Gastroesophageal sphincter (tissue), 4 donors: ENCODE results near the gene OTOGL. TPM values are rescaled to one million over a fixed set of nuclear protein-coding genes. Genes with fewer than 3 reads are reported as not detected.

ENCODE experiments used
- ATAC-seq: fragments of 150-250 bp; one replicate; pipeline ENCODE4 v1.9.1; 2016; ENCODE audit warnings: mild to moderate bottlenecking, moderate library complexity
- H3K27ac ChIP-seq, 4 donors: fragments of 200-600 bp; sonication (generic) in 3 of 4; 1 replicate in 3 of 4; 2 replicates in 1 of 4; pipeline ENCODE4 v1.5.1; 2016 to 2019
- H3K27me3 ChIP-seq: fragments of 200-600 bp; sonication (generic); one replicate; pipeline ENCODE4 v1.5.1; 2019
- H3K36me3 ChIP-seq, 2 donors: fragments of 200-600 bp; sonication (generic); one replicate each; pipeline ENCODE4 v1.5.1; 2019; ENCODE audit warnings: control low read depth in 1 of 2
- H3K4me1 ChIP-seq, 3 donors: fragments of 200-600 bp; sonication (generic); 1 replicate in 2 of 3; 2 replicates in 1 of 3; pipeline ENCODE4 v1.5.1; 2016 to 2019; ENCODE audit warnings: control low read depth in 2 of 3
- H3K4me3 ChIP-seq, 2 donors: fragments of 200-600 bp; sonication (generic); one replicate each; pipeline ENCODE4 v1.5.1; 2019; ENCODE audit warnings: mild to moderate bottlenecking in 1 of 2, moderate library complexity in 1 of 2
- H3K9me3 ChIP-seq, 3 donors: fragments of 200-600 bp; sonication (generic); one replicate each; pipeline ENCODE4 v1.5.1; 2017 to 2019; ENCODE audit warnings: control low read depth in 2 of 3
- EP300 ChIP-seq: sonication (generic); formaldehyde crosslinking; IDR thresholded peaks from one replicate; pipeline ENCODE4 v1.6.1; 2017; ENCODE audit warnings: antibody characterized with exemption, mild to moderate bottlenecking
- POLR2A ChIP-seq, 2 donors: fragments of 450-650 bp; IDR thresholded peaks; one replicate each; pipeline ENCODE4 v1.6.1; 2017; ENCODE audit warnings: antibody characterized with exemption in 2 of 2, mild to moderate bottlenecking in 2 of 2, moderate library complexity in 1 of 2
- POLR2AphosphoS5 ChIP-seq: sonication (generic); formaldehyde crosslinking; IDR thresholded peaks from one replicate; pipeline ENCODE4 v1.6.1; 2017; ENCODE audit warnings: antibody characterized with exemption
- WGBS, 2 donors: methylation state at CpG; one replicate each; pipeline ENCODE4 v1.1.5; 2018; ENCODE audit warnings: low coverage in 1 of 2; 5-methylcytosine and 5-hydroxymethylcytosine counted together
- total RNA-seq, 4 donors: library from RNA; depleted of rRNA; stranded (reverse); fragments of >200 nt; gene quantifications; one replicate each; pipeline ENCODE4 v1.1.0, GENCODE V29; 2016
- TF ChIP-seq, protein P1 (sequence below), 4 experiments: fragments of 200-600 bp in 2 of 4; fragments of 450-650 bp in 2 of 4; sonication (generic) in 1 of 4; IDR thresholded peaks; one replicate each; pipeline ENCODE4 v1.5.1; 2017 to 2019; ENCODE audit warnings: antibody characterized with exemption in 4 of 4, mild to moderate bottlenecking in 2 of 4, moderate library complexity in 2 of 4

The OTOGL gene
- total RNA-seq, 4 donors from 2014 or later, result 0.47 to 1.7 (median 1.4) TPM

DNA sequence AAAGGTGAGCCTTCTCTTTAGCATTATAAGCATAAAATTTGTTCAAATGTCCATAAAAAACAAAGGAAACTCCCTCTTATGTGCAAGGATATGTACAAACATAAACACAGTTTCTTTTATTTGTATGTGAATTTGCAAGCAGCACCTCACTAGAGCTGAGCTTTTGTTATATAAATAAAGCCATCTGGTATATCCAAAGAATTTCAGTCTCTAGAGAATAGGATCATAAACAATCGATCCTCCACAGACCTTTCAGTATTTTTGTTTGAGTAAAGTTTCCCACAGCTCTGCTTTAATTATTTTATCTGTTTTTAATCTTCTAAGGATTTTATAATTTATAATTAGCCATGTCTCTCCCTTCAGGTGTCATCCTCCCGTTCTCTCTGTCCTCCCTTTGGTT lies 89.2 kb downstream of the OTOGL start:
- Histone ChIP-seq H3K27me3 (no peaks in the 10 kb centered on the region), H3K4me3 (no peak overlapping the region), H3K36me3 (no peaks in the 10 kb centered on the region), H3K27ac (peak overlapping the region in 2 of 4 donors; percentile 81 to 87), H3K9me3 (no peaks in the 10 kb centered on the region), H3K4me1 (peaks cover 0 to 41% (median 11%) of the 10 kb centered on the region in 3 donors)
- ATAC-seq, result no peak
- TF ChIP-seq, protein P1, sequence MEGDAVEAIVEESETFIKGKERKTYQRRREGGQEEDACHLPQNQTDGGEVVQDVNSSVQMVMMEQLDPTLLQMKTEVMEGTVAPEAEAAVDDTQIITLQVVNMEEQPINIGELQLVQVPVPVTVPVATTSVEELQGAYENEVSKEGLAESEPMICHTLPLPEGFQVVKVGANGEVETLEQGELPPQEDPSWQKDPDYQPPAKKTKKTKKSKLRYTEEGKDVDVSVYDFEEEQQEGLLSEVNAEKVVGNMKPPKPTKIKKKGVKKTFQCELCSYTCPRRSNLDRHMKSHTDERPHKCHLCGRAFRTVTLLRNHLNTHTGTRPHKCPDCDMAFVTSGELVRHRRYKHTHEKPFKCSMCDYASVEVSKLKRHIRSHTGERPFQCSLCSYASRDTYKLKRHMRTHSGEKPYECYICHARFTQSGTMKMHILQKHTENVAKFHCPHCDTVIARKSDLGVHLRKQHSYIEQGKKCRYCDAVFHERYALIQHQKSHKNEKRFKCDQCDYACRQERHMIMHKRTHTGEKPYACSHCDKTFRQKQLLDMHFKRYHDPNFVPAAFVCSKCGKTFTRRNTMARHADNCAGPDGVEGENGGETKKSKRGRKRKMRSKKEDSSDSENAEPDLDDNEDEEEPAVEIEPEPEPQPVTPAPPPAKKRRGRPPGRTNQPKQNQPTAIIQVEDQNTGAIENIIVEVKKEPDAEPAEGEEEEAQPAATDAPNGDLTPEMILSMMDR (IDR thresholded peaks at IDR 0.05), result no peak
- TF ChIP-seq POLR2AphosphoS5 (no peak), POLR2A (IDR thresholded peaks at IDR 0.05) (no peak), EP300 (no peak)
- 45 to 54% methylated on average over 2 of the region's 2 CpGs for WGBS, 2 donors

DNA sequence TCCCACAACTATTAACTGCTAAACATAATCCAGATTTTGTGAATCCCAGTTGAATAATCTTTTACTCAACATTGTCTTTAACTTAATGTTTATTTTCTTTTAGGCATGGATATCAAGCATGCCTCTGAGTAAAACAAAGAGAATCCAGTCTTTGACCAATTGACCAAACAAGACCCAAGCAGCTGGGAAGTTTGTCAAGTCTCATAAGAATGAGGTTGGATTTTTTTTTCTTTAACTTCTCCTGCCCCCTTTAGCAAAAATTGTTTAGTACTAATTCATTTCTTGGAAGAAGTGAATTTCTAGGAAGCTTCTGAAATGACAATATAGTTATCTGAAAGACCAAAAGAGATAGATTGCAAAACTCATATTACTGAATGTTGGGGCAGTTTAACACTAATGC lies 89.9 kb downstream of the OTOGL start:
- Histone ChIP-seq H3K27ac (peak overlapping the region in 1 of 4 donors; percentile 3), H3K27me3 (no peaks in the 10 kb centered on the region), H3K9me3 (no peaks in the 10 kb centered on the region), H3K36me3 (no peaks in the 10 kb centered on the region), H3K4me3 (no peak overlapping the region), H3K4me1 (peaks cover 0 to 41% (median 11%) of the 10 kb centered on the region in 3 donors)
- no peak for TF ChIP-seq POLR2A (IDR thresholded peaks at IDR 0.05)
- no peak for TF ChIP-seq POLR2AphosphoS5
- TF ChIP-seq EP300, result no peak
- TF ChIP-seq, protein P1 (IDR thresholded peaks at IDR 0.05), result no peak
- ATAC-seq, result no peak

DNA sequence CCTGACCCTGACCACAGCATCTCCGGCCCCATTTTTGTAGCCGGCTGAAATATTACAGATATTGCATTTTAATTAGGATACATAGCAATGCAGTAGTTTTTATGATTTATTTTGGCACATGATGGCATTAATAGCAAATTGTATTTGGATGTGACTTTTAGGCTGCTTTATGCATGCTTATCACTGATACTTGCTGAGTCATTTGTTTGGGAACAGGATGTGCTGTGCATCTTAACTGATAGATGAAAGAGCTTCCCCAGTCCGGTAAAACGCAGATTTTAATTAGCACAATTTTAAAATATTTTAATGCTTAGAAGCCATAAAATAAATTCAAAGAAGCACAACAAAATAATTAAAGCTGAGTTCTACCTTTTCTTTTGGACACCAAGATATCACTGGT lies 90.7 kb downstream of the OTOGL start:
- no peaks in the 10 kb centered on the region for H3K27me3 ChIP-seq
- no peak for ATAC-seq
- TF ChIP-seq POLR2AphosphoS5 (no peak), POLR2A (IDR thresholded peaks at IDR 0.05) (no peak), EP300 (no peak)
- TF ChIP-seq, protein P1 (IDR thresholded peaks at IDR 0.05), result no peak
- 51 to 72% methylated on average over 4 of the region's 4 CpGs for whole genome bisulfite sequencing, 2 donors
- no peak overlapping the region for H3K27ac ChIP-seq
- H3K36me3 ChIP-seq, result no peaks in the 10 kb centered on the region
- no peak overlapping the region for H3K4me3 ChIP-seq
- H3K4me1 ChIP-seq, result peaks cover 0 to 45% (median 11%) of the 10 kb centered on the region in 3 donors
- no peaks in the 10 kb centered on the region for H3K9me3 ChIP-seq

DNA sequence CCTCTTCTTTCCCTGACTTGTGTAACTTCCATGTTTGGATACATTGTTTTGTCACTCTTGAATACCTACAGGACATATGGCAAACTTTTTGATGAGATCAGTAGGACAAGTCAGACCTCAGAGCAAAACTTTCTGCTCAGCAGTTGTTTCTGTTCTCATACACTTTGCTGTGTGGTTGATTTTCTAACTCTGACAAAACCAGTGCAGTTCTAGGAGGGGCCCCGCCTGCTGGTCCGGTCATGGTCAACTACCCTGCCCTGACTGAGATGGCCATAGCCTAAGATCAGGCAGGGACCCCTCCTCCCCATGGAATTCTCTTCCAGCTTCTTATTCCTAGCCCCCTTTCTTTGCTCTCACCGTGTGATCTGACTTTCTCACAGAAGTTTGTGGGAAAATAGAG lies 92.8 kb downstream of the OTOGL start:
- H3K4me1 ChIP-seq, result peaks cover 0 to 39% (median 4%) of the 10 kb centered on the region in 3 donors
- H3K27me3 ChIP-seq, result no peaks in the 10 kb centered on the region
- H3K4me3 ChIP-seq, result no peak overlapping the region
- ATAC-seq, result no peak
- WGBS, 2 donors, result 89 to 91% methylated on average over 3 of the region's 3 CpGs
- TF ChIP-seq POLR2AphosphoS5 (no peak), EP300 (no peak), POLR2A (IDR thresholded peaks at IDR 0.05) (no peak)
- TF ChIP-seq, protein P1 (IDR thresholded peaks at IDR 0.05), result no peak
- peak overlapping the region in 2 of 4 donors; percentile 3 to 38 for H3K27ac ChIP-seq
- H3K36me3 ChIP-seq, result no peaks in the 10 kb centered on the region
- no peaks in the 10 kb centered on the region for H3K9me3 ChIP-seq

DNA sequence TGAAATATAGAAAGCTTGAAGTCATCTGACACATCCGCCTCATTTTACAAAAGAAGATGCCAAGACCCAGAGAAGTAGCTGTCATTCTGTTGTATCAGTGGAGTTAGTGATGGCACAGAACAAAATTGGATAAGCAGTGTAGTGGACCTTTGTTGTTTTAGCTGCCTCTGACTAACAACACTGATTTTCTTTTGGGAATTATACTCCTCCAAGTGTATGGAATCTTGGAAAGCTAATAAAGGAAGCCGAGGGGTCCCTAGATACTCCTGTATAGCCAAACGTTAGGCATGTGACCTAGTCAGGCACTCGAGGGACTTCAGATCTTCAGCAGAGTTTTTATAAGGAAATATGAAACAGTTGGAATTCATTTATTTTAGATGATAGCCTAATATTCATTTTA lies 94.5 kb downstream of the OTOGL start:
- H3K4me3 ChIP-seq, result no peak overlapping the region
- H3K9me3 ChIP-seq, result no peaks in the 10 kb centered on the region
- no peak for TF ChIP-seq EP300
- no peak for TF ChIP-seq POLR2AphosphoS5
- TF ChIP-seq POLR2A (IDR thresholded peaks at IDR 0.05), result no peak
- TF ChIP-seq, protein P1 (IDR thresholded peaks at IDR 0.05), result no peak
- H3K4me1 ChIP-seq, result peaks cover 0 to 23% (median 0%) of the 10 kb centered on the region in 3 donors
- no peak for ATAC-seq
- H3K27ac ChIP-seq, result peak overlapping the region in 1 of 4 donors; percentile 16
- no peaks in the 10 kb centered on the region for H3K36me3 ChIP-seq
- 65 to 71% methylated on average over 4 of the region's 4 CpGs for WGBS, 2 donors
- no peaks in the 10 kb centered on the region for H3K27me3 ChIP-seq
